GM18507 (cell line): Measurements from ENCODE around the gene PRKN.

ENCODE experiments used
- DNase-seq: peaks from one replicate; pipeline ENCODE4 v3.0.0; 2011; ENCODE audit warnings: low read depth; ENCODE audit not compliant: insufficient read length; ENCODE audit errors: extremely low spot score
- FAIRE-seq: peaks from 2 replicates; lab custom pipeline; 2011; peaks lifted over from hg19 to GRCh38; lab: Jason Lieb, UNC

PRKN gene

GRCh38 chr6:162292915-162293314 is 434.7 kb downstream of the PRKN start:
- DNase-seq: no peak
- no peak for FAIRE-seq

DNA sequence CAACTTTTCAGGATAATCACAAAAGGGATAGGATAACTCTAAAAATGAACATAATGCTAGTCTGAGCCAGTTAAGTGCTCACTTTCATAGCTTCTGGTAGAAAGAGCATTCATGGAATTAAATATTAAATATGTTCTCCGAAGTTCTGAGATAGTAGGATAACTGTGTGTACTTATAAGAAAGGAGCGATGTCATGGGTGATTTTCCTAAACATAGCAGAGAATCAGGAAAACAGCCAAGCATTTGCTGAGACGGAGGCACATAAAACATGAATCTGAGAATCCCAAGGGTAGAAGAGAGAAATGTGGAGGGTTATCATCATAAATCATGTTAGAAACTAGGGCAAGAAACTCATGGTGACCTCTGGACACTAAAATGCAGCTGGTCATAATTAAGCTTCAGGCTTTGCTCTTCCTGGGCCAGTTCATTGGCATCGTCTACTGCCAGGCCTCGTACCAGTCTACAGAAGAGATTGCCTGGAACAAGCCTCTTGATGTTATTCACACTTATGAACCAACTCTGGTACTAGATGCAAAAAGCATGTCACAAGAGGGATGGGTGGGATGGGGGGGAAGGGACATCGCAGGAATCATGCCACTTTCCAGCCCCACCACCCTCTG is 436.6 kb downstream of the PRKN start:
- FAIRE-seq: no peak
- no peak for DNase-seq

DNA sequence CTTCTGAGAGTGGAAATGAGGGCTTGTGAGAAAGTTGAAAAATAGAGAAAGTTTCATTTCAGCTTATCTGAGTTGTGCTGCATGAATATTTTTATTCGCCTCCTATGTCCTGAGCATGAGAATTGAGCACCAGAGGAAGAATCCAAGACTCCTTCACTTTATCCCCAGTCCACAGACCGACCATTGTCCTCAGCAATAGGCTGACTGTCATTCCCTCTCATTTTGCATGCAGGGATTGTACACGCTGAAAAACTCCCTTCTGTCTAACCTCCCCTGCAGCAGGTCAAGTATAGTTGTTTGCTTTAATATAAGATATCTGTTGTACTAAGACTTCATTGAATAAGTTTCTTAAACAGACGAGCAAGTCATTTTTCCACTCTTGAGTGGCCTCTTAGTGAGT is 437.6 kb downstream of the PRKN start:
- DNase-seq (no peak), FAIRE-seq (no peak)

GRCh38 chr6:162273986-162274385 is 453.6 kb downstream of the PRKN start:
- FAIRE-seq: no peak
- DNase-seq: no peak

DNA sequence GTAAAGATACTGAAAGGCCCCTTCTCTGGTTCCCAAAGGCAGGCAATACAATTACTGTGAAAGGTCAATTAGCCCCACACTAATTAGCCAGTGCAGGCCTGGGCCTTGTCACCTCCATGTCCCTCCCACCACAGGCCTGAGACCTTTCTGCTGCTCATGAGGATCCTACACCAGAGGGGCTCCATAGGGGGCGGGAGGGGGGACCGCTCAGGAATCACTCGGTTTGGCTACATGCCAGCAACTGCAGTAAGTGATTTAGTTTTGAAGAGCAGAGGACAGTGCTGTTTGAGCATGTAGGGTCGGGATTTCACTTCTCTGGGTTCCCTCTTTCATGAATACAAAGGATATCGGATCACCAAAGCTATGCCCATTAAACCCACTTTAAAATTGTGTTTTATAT is 455.6 kb downstream of the PRKN start:
- FAIRE-seq (no peak), DNase-seq (no peak)

- FAIRE-seq: no peak
- DNase-seq: no peak
Measured at GRCh38 chr6:162270966-162271365, 456.6 kb downstream of the PRKN start.

DNA sequence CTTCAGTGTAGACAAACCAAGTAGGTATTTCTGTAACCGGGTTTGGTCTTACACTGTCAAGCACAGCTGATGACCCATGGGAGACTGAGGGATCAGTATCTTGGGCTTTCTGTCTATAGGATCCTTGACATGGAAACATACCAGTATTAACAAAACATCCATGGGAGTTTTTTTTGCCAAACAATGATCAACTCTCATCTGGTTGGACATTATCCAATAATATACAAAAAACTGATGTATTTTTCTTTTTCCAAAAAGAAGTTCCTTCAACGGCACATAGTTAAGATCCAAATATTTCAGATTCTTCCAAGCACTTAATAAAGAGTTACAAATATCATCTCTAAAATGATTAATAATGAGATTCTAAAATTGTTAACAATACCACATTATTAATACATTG is 459.9 kb downstream of the PRKN start:
- FAIRE-seq (no peak), DNase-seq (no peak)

DNA sequence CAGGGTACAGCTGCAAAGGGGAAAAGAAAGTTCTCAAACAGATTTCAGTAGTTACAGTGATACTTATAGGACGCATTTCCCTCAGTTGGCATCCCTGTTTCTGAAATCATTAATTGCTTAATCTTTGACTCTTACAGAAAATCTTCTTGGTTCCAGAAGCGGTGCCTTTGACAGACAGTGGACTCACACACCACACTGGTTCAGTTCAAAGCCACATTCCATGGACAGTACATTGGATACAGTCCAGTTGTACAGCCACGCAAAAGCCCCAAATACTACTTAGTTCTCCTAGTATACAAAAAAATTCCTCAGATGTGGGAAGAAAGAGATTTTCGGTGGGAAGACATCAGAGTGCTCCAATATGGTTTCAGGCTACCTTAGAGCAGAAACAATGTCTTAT is 460.4 kb downstream of the PRKN start:
- no peak for FAIRE-seq
- no peak for DNase-seq

GRCh38 chr6:162264581-162264980 is 463.0 kb downstream of the PRKN start:
- DNase-seq (no peak), FAIRE-seq (no peak)

DNA sequence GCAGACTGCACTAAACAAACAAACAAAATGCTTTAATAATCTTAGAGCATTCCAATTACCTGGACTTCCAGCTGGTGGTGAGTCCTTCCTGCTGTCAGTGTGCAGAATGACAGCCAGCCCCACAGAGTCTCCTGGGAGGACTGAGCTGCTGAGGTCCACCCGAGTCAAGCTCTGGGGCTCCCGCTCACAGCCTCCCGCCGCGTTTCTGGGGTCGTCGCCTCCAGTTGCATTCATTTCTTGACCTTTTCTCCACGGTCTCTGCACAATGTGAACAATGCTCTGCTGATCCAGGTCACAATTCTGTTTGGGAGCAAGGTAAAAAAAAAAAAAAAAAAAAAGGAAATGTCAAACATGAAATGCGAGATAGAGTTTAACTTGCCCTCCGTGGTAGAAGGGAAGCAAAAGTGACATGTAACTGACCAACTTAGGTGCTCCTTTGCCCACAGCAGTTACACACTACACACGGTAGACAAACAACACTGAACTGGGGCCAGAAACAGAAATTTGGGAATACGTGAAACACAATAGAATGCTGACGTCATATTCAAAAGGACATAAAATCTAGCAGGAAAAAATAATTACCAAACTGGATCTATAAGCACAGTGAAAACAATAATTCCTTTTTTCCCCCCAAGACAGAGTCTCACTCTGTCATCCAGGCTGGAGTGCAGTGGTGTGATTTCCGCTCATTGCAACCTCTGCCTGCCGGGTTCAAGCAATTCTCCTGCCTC is 464.9 kb downstream of the PRKN start:
- DNase-seq (no peak), FAIRE-seq (no peak)

DNA sequence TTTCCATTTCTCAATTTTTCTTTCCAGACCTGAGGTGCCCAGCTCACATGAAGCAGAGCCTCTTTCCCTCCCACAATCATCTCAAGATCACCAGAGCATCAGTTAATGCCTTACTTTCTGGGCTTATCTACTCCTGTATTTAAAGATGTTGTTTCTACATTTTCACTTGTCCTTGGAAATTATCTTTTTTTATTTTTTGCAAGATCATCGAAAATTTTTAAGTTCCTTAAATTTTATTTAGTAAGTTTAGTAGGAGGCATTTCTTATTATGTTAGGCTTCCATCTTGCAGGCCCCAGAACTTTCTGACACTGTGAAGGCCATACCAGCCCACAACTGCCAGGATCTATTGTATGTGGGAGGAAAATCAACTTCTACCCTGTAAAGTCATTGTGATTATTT is 466.0 kb downstream of the PRKN start:
- FAIRE-seq (no peak), DNase-seq (no peak)

DNA sequence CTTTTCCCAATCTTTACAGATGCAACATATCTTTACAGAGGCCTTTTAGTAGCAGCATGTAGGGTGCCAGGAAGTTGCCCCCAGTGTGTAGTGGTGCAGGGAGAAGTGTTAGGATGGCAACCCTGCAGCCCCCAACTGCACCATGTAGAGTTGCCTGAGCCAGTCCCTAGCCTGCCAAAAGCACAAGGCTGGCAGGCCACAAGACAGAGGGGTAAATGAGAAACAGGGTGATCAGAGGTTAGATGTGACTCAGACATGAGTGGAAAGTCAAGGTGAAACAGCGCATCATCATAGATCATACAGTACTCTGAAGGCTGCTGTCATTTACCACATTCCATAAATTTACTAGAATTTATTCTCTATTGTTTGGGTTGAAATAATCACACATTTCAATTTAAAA is 467.5 kb downstream of the PRKN start:
- DNase-seq: no peak
- no peak for FAIRE-seq

- DNase-seq (no peak), FAIRE-seq (no peak)
Measured at GRCh38 chr6:162258647-162259046, 468.9 kb downstream of the PRKN start.

DNA sequence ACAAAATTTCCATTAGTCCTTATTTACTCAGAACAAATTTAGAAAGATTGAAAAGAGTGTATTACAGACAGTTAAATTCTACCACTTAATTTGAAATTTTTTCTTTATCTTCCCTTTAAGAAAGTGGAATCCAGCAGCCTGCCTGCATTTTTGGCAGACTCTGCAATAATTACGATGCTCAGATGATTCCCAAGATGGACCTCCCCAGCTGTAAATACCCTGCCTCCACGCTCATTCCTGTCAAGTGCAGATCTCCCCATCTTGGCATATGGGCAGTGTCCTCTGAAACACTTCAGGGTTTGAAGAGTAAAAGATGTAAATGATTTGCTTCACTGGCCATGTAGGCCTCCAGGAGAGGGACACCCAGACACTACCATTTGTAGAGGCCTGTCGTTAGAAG is 471.2 kb downstream of the PRKN start:
- FAIRE-seq: no peak
- no peak for DNase-seq

DNA sequence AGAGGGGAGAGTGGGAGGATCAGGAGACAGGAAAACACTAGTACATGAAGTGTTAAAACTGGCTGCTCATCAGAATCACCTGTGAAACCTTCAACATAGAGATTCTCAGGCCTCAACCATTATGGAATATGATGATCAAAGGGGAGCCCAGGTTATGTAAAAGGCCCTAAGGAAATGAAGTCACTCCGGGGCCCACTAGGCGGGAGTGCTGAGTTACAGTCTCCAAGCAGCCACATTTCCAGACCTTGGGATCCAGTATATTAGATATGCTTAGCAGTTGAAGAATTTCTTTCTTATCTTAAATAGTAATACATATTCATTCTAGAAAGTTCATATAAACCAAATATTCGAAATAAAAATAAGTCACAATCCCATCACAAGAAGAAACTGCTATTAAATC is 476.3 kb downstream of the PRKN start:
- DNase-seq: no peak
- FAIRE-seq: no peak

DNA sequence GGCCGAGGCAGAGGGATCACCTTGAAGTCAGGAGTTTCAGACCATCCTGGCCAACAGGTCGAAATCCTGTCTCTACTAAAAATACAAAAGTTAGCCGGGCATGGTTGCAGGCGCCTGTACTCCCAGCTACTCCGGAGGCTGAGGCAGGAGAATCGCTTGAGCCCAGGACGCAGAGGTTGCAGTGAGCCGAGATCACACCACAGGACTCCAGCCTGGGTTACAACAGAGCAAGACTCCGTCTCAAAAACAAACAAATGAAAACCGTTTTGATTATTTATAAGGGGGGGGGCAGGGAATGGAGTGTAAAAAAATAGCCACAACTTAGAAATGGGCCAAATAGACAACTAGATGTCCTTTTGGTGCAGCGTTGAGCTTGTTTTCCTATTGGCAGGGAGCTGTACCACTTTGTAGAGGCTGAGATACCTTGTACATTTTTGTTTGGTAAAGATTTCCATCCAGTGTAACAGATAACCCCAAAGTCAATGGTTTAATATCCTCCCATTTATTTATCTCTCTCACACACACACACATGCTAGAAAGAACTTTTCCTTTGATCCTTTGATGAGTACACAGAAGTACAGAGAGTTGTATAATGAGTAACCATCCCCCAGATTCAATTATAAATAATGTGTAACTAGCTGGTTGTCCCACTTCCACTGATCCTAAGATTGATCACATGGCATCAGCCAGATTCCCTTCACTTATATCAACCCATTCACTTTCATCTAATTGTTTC is 477.5 kb downstream of the PRKN start:
- no peak for FAIRE-seq

GRCh38 chr6:162245830-162246420 is 481.6 kb downstream of the PRKN start:
- no peak for FAIRE-seq
- DNase-seq: no peak

More for the DNA sequence above, 477.5 kb downstream of the PRKN start:
- DNase-seq: no peak

- FAIRE-seq (no peak), DNase-seq (no peak)
Measured at GRCh38 chr6:162244031-162244430, 483.5 kb downstream of the PRKN start.

GRCh38 chr6:162242915-162243314 is 484.7 kb downstream of the PRKN start:
- FAIRE-seq: no peak
- DNase-seq: no peak

- FAIRE-seq: no peak
- no peak for DNase-seq
Measured at GRCh38 chr6:162239330-162239729, 488.2 kb downstream of the PRKN start.
